Right cardiac atrium (tissue), 5 donors: ENCODE measurements around the gene ADAMTS15. TPM values are rescaled to one million over a fixed set of nuclear protein-coding genes. Genes with fewer than 3 reads are reported as not detected.

Experiments
- ATAC-seq, 2 donors: fragments of 200-7000 bp; cut with Tn5 transposase; one replicate each; pipeline versions ENCODE4 v1.8.0 to v1.9.1; 2020; ENCODE audit warnings: moderate library complexity in 2 of 2, mild to moderate bottlenecking in 1 of 2
- DNase-seq, 3 donors: peaks; one replicate each; pipeline ENCODE4 v3.0.0-alpha.2; 2020
- H3K27ac ChIP-seq: one replicate; pipeline ENCODE4 v1.5.1; 2013; ENCODE audit warnings: mild to moderate bottlenecking, low read length, control low read depth, moderate library complexity
- H3K27me3 ChIP-seq: one replicate; pipeline ENCODE4 v1.6.1; 2013; ENCODE audit not compliant: control insufficient read depth, insufficient read depth
- H3K4me1 ChIP-seq: one replicate; pipeline ENCODE4 v1.6.1; 2013; ENCODE audit warnings: low read length; ENCODE audit not compliant: control insufficient read depth, insufficient read depth
- H3K4me3 ChIP-seq: one replicate; pipeline ENCODE4 v1.5.1; 2013; ENCODE audit warnings: low read length, control low read depth
- H3K9me3 ChIP-seq: one replicate; pipeline ENCODE4 v1.6.1; 2013; ENCODE audit warnings: low read length; ENCODE audit not compliant: control insufficient read depth
- WGBS: extraction: QIAGEN DNeasy Blood & Tissue Kit; methylation state at CpG from one replicate; pipeline ENCODE4 v1.1.7; 2013; 5-methylcytosine and 5-hydroxymethylcytosine counted together
- intact Hi-C, 4 donors: fragments of 100-400 bp; cut with DNase I; formaldehyde crosslinking; loops; one replicate each; pipeline versions ENCODE4 v1.11.0 to v1.14.0; 2022 to 2023
- polyA plus RNA-seq: library from polyadenylated mRNA; stranded (reverse); fragments of 200-250 nt; gene quantifications from one replicate; pipeline ENCODE4 v1.2.3, GENCODE V29; 2013
- total RNA-seq, 4 donors: library from RNA; stranded (reverse); fragmentation: NEBNext Ultra II Directional; extraction: Animal tissue kit (Norgen Biotek cat#: 25700); gene quantifications; one replicate each; pipeline ENCODE4 v1.2.1, GENCODE V29; 2021
- donor health status: healthy with polysubstance abuse.
- donor health status: DM: no; HTN: yes; CAD: no.
- donor health status: DM: no; HTN: no; CAD: no.
- donor health status: DM: no; HTN: yes; CAD: no; lungs with severe emphysema.
- donor health status: DM: yes; HTN: yes; CAD: no.

ADAMTS15 gene
- total and polyA plus RNA-seq, 5 donors = 13.4 to 30.2 (median 30.0) TPM

DNA sequence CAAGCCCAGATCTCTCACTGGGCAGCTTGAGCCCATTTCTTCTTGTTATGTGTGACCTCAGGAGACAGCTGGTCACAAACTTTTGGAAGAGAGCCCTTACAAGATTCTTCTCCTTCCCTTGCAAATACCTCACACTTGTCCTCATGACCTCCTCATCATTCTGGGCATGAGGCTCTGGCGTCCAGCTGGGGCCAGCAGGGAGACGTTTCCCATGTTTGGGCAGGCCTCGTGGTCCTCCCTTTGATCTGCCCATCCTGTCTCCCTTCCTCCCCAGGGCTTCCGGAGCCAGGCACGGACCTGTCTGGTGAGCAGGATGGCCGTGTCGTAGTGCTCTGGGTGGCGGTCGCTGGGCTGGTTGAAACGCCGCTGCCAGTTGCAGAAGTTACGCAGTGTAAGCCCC lies 29.7 kb upstream of the ADAMTS15 start:
- ATAC-seq (peak in 1 of 2 donors; percentile 12), DNase-seq (no peak)
- peaks cover 3% of the 10 kb centered on the region for H3K4me1 ChIP-seq
- intact Hi-C loops = no loop called here
- 60% methylated on average over 12 of the region's 12 CpGs for WGBS
- H3K9me3 ChIP-seq = no peaks in the 10 kb centered on the region
- H3K27me3 ChIP-seq = no peaks in the 10 kb centered on the region
- no peak overlapping the region for H3K4me3 ChIP-seq
- no peak overlapping the region for H3K27ac ChIP-seq

GRCh38 chr11:130420478-130421198 lies 27.8 kb upstream of the ADAMTS15 start:
- peaks cover 3% of the 10 kb centered on the region for H3K4me1 ChIP-seq
- H3K27ac ChIP-seq = no peak overlapping the region
- no peak overlapping the region for H3K4me3 ChIP-seq
- intact Hi-C loops = loop anchor here in 1 of 4 donors (10.0 kb wide), 1 partner anchor 206 kb away; no protein-coding TSS in a partner anchor
- no peaks in the 10 kb centered on the region for H3K27me3 ChIP-seq
- ATAC-seq (peak; percentile 23 to 45), DNase-seq (peak in 2 of 3 donors; percentile 41 to 67)
- WGBS = 50% methylated on average over 14 of the region's 14 CpGs
- no peaks in the 10 kb centered on the region for H3K9me3 ChIP-seq

- H3K27ac ChIP-seq = no peak overlapping the region
- intact Hi-C loops = loop anchor here in 1 of 4 donors (10.0 kb wide), 1 partner anchor 206 kb away; no protein-coding TSS in a partner anchor
- H3K4me3 ChIP-seq = no peak overlapping the region
- ATAC-seq (no peak), DNase-seq (no peak)
- peaks cover 3% of the 10 kb centered on the region for H3K4me1 ChIP-seq
- no peaks in the 10 kb centered on the region for H3K27me3 ChIP-seq
- H3K9me3 ChIP-seq = no peaks in the 10 kb centered on the region
- 81% methylated on average over 7 of the region's 7 CpGs for WGBS
Measured at GRCh38 chr11:130421199-130421585, 27.3 kb upstream of the ADAMTS15 start.

GRCh38 chr11:130421697-130422096 lies 26.7 kb upstream of the ADAMTS15 start:
- no peak for DNase-seq
- intact Hi-C loops = loop anchor here in 1 of 4 donors (10.0 kb wide), 1 partner anchor 207 kb away; no protein-coding TSS in a partner anchor

DNA sequence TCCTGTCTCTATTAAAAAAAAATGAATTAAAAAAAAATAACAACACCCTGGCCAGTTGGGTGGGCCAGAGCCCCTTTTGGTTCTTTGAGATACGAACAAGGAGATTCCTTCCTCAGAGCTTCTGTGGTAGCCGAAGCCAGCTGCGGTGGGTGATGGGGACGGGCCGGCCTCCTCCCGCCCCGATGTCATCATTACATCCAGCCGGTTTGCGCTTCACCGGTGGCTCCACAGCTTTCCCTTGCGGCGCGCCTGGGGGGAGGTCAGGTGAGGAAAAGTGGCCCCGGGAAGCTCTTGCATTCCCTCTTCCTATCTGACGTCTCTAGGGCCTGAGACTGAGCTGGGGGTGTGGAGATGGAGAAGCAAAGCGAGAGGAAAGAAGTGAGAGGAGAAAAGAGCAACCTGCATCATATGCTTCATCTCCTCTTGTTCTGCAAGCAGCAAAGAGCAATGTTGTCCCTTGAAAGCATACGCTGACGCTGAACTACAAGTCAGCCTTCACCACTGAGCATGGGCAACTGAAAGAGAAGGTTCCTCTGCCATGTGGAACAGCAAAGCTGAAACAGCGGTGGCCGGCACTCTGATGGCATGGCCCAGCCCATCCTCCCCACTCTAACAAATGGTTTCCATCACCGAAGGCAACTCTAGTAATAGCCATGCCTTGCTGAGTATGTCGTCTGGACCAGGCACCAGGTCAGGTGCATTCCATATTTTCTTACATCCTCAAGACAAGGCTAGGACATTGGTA lies 26.0 kb upstream of the ADAMTS15 start:
- no peak overlapping the region for H3K4me3 ChIP-seq
- no peaks in the 10 kb centered on the region for H3K9me3 ChIP-seq
- no peak overlapping the region for H3K27ac ChIP-seq
- 92% methylated on average over 22 of the region's 22 CpGs for WGBS
- H3K4me1 ChIP-seq = peaks cover 3% of the 10 kb centered on the region
- no peak for ATAC-seq
- intact Hi-C loops = loop anchor here in 1 of 4 donors (10.0 kb wide), 1 partner anchor 208 kb away; no protein-coding TSS in a partner anchor
- H3K27me3 ChIP-seq = no peaks in the 10 kb centered on the region
- DNase-seq = no peak

More at GRCh38 chr11:130421697-130422096, 26.7 kb upstream of the ADAMTS15 start:
- ATAC-seq = no peak
- Histone ChIP-seq H3K4me3 (no peak overlapping the region), H3K9me3 (no peaks in the 10 kb centered on the region), H3K27ac (no peak overlapping the region), H3K27me3 (no peaks in the 10 kb centered on the region), H3K4me1 (peaks cover 3% of the 10 kb centered on the region)
- WGBS = 89% methylated on average over 8 of the region's 8 CpGs

GRCh38 chr11:130423541-130424142 lies 24.8 kb upstream of the ADAMTS15 start:
- Histone ChIP-seq H3K27me3 (no peaks in the 10 kb centered on the region), H3K9me3 (no peaks in the 10 kb centered on the region), H3K4me3 (no peak overlapping the region), H3K4me1 (peaks cover 3% of the 10 kb centered on the region), H3K27ac (no peak overlapping the region)
- 73% methylated on average over 16 of the region's 16 CpGs for WGBS
- intact Hi-C loops = loop anchor here in 1 of 4 donors (10.0 kb wide), 1 partner anchor 209 kb away; no protein-coding TSS in a partner anchor
- DNase-seq (no peak), ATAC-seq (no peak)

- Histone ChIP-seq H3K27me3 (no peaks in the 10 kb centered on the region), H3K4me1 (peaks cover 3% of the 10 kb centered on the region), H3K27ac (no peak overlapping the region), H3K4me3 (no peak overlapping the region), H3K9me3 (no peaks in the 10 kb centered on the region)
- WGBS = 93% methylated on average over 14 of the region's 14 CpGs
- DNase-seq (no peak), ATAC-seq (no peak)
- intact Hi-C loops = loop anchor here in 3 of 4 donors (5.0 to 10.0 kb wide), 3 partner anchors 207 to 212 kb away; no protein-coding TSS in a partner anchor
Measured at GRCh38 chr11:130424613-130425140, 23.8 kb upstream of the ADAMTS15 start.

DNA sequence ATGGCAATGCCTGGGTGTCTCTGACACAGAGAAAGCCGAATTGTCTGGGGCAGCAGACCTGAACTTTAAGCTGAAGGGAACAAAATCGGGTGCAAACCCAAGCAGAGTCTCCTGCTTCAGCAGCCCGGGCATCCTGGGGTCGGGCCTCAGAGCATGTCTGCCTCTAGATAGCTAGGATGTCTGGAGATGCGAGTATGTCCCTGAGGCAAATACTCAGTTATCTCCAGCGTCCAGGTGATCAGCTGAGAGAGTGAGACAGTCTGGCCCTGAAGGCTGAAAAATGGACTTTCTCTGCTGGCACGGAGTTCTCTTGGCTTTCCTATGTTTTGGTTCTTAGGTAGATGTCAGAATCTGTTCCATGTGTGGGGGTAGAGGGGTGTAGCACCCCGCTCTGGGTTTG lies 23.3 kb upstream of the ADAMTS15 start:
- ATAC-seq = no peak
- H3K27ac ChIP-seq = no peak overlapping the region
- H3K9me3 ChIP-seq = no peaks in the 10 kb centered on the region
- H3K27me3 ChIP-seq = no peaks in the 10 kb centered on the region
- peaks cover 3% of the 10 kb centered on the region for H3K4me1 ChIP-seq
- 82% methylated on average over 8 of the region's 8 CpGs for WGBS
- intact Hi-C loops = loop anchor here in 3 of 4 donors (5.0 to 10.0 kb wide), 3 partner anchors 208 to 213 kb away; no protein-coding TSS in a partner anchor
- H3K4me3 ChIP-seq = no peak overlapping the region
- DNase-seq = no peak

DNA sequence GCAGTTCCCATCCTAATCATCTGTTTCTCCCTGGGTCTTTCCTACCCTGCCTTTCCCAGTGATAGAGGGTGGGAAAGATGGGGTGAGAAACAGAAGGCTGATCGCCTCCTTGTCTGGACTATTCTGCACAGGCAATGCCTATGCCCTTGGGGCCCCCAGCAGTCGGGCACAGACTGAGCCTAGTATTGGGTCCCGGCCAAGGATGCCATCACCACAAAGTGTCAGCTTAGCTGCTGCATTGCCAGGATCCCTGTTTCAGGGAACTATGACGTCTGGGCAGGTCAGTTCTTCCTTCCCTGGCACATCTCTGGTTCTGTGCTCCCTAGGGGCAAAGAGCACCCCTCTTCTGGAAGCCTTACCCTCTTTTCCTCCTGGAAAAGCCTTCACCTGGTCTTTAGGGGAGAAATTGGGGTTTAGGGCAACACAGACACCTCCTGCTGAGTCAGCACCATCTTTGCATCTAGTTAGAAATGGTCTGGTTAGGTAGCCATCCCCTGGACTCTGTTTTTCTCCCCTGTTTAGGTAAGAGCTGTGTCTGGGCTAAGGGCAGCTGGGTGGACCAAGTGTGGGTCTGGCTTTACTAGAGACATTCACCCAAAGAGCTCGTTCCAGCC lies 22.1 kb upstream of the ADAMTS15 start:
- H3K4me3 ChIP-seq = no peak overlapping the region
- no peaks in the 10 kb centered on the region for H3K27me3 ChIP-seq
- H3K9me3 ChIP-seq = no peaks in the 10 kb centered on the region
- DNase-seq (no peak), ATAC-seq (no peak)
- intact Hi-C loops = loop anchor here in 3 of 4 donors (5.0 to 10.0 kb wide), 3 partner anchors 209 to 214 kb away; no protein-coding TSS in a partner anchor
- no peak overlapping the region for H3K27ac ChIP-seq
- 55% methylated on average over 5 of the region's 5 CpGs for WGBS
- H3K4me1 ChIP-seq = no peaks in the 10 kb centered on the region

- H3K4me1 ChIP-seq = no peaks in the 10 kb centered on the region
- H3K27me3 ChIP-seq = no peaks in the 10 kb centered on the region
- intact Hi-C loops = loop anchor here in 3 of 4 donors (5.0 to 10.0 kb wide), 3 partner anchors 210 to 215 kb away; no protein-coding TSS in a partner anchor
- ATAC-seq (no peak), DNase-seq (no peak)
- H3K9me3 ChIP-seq = no peaks in the 10 kb centered on the region
- H3K4me3 ChIP-seq = no peak overlapping the region
- 30% methylated on average over 18 of the region's 18 CpGs for WGBS
- H3K27ac ChIP-seq = no peak overlapping the region
Measured at GRCh38 chr11:130426837-130427341, 21.6 kb upstream of the ADAMTS15 start.
